Spleen (tissue), 11 donors: Measurements from ENCODE around the gene RSPO3. TPM values are rescaled to one million over a fixed set of nuclear protein-coding genes. Genes with fewer than 3 reads are reported as not detected.

ENCODE experiments used
- DNase-seq: peaks from one replicate; pipeline ENCODE4 v3.0.0-alpha.2; 2020
- H3K27ac ChIP-seq, 8 donors: fragments of 200-600 bp; sonication (generic) in 7 of 8; 1 replicate in 4 of 8; 2 replicates in 4 of 8; pipeline versions ENCODE4 v1.5.0 to v1.8.0; 2016 to 2021; ENCODE audit warnings: inconsistent platforms in 4 of 8, mild to moderate bottlenecking in 4 of 8, moderate library complexity in 1 of 8
- H3K27me3 ChIP-seq, 7 donors: fragments of 200-600 bp; sonication (generic) in 6 of 7; replicated peaks in 1 of 7; 1 replicate in 4 of 7; 2 replicates in 3 of 7; pipeline versions ENCODE4 v1.5.0 to v1.8.0; 2016 to 2021; ENCODE audit warnings: inconsistent platforms in 3 of 7, mild to moderate bottlenecking in 1 of 7
- H3K36me3 ChIP-seq, 6 donors: fragments of 200-600 bp; sonication (generic) in 5 of 6; 1 replicate in 4 of 6; 2 replicates in 2 of 6; pipeline versions ENCODE4 v1.5.0 to v1.8.0; 2016 to 2021; ENCODE audit warnings: inconsistent platforms in 2 of 6
- H3K4me1 ChIP-seq, 6 donors: fragments of 200-600 bp; sonication (generic) in 5 of 6; 1 replicate in 3 of 6; 2 replicates in 3 of 6; pipeline versions ENCODE4 v1.5.0 to v1.8.0; 2016 to 2021; ENCODE audit warnings: inconsistent platforms in 3 of 6
- H3K4me3 ChIP-seq, 8 donors: fragments of 200-600 bp; sonication (generic) in 7 of 8; 1 replicate in 4 of 8; 2 replicates in 4 of 8; pipeline versions ENCODE4 v1.5.0 to v1.8.0; 2016 to 2021; ENCODE audit warnings: inconsistent platforms in 4 of 8, mild to moderate bottlenecking in 4 of 8, moderate library complexity in 2 of 8
- H3K9me3 ChIP-seq, 8 donors: fragments of 200-600 bp; sonication (generic) in 7 of 8; 1 replicate in 4 of 8; 2 replicates in 4 of 8; pipeline versions ENCODE4 v1.5.0 to v1.8.0; 2016 to 2021; ENCODE audit warnings: inconsistent platforms in 4 of 8
- POLR2A ChIP-seq, 3 donors: fragments of 450-650 bp; IDR thresholded peaks; one replicate each; pipeline ENCODE4 v1.5.1; 2017; ENCODE audit warnings: antibody characterized with exemption in 3 of 3, mild to moderate bottlenecking in 1 of 3
- POLR2AphosphoS5 ChIP-seq, 3 donors: sonication (generic); formaldehyde crosslinking; IDR thresholded peaks; one replicate each; pipeline ENCODE4 v1.5.1; 2017; ENCODE audit warnings: antibody characterized with exemption in 3 of 3
- WGBS, 5 donors: extraction: QIAGEN DNeasy Blood & Tissue Kit in 3 of 5; methylation state at CpG; one replicate each; pipeline versions ENCODE4 v1.1.5 to v1.1.7; 2013 to 2018; 5-methylcytosine and 5-hydroxymethylcytosine counted together
- intact Hi-C: fragments of 100-400 bp; cut with DNase I; formaldehyde crosslinking; loops from one replicate; pipeline ENCODE4 v1.15.0; 2023; ENCODE audit warnings: low total_unique reads
- polyA plus RNA-seq, 3 donors: library from polyadenylated mRNA; stranded (reverse); fragments of 200-250 nt; gene quantifications; one replicate each; pipeline ENCODE4 v1.2.1, GENCODE V29; 2013
- total RNA-seq, 7 donors: library from RNA; depleted of rRNA in 3 of 7; stranded (reverse); fragments of >200 nt in 3 of 7; fragmentation: NEBNext Ultra II Directional in 4 of 7; extraction: Animal tissue kit (Norgen Biotek cat#: 25700) in 4 of 7; gene quantifications; one replicate each; pipeline versions ENCODE4 v1.1.0 to v1.2.1, GENCODE V29; 2016 to 2021
- TF ChIP-seq, protein P1 (sequence below), 11 experiments: fragments of 200-600 bp in 7 of 11; fragments of 450-650 bp in 4 of 11; sonication (generic) in 4 of 11; IDR thresholded peaks in 8 of 11; conservative IDR thresholded peaks in 3 of 11; 1 replicate in 7 of 11; 2 replicates in 4 of 11; pipeline versions ENCODE4 v1.4.0 to v1.8.0; 2016 to 2021; ENCODE audit warnings: antibody characterized with exemption in 11 of 11, inconsistent platforms in 4 of 11, mild to moderate bottlenecking in 1 of 11
- donor health status: healthy with polysubstance abuse.
- donor health status: DM: no; HTN: no; CAD: no; lungs with moderate emphysema.
- donor health status: DM: no; HTN: no; CAD: no.
- donor health status: Bipolar disorder and iron deficiency.
- donor health status: healthy.
- donor health status: DM: no; HTN: no; CAD: no.
- donor health status: DM: yes; HTN: yes; CAD: no.

The RSPO3 gene
- total and polyA plus RNA-seq, 10 donors: 0.65 to 8.2 (median 1.5) TPM; not detected in 1

DNA sequence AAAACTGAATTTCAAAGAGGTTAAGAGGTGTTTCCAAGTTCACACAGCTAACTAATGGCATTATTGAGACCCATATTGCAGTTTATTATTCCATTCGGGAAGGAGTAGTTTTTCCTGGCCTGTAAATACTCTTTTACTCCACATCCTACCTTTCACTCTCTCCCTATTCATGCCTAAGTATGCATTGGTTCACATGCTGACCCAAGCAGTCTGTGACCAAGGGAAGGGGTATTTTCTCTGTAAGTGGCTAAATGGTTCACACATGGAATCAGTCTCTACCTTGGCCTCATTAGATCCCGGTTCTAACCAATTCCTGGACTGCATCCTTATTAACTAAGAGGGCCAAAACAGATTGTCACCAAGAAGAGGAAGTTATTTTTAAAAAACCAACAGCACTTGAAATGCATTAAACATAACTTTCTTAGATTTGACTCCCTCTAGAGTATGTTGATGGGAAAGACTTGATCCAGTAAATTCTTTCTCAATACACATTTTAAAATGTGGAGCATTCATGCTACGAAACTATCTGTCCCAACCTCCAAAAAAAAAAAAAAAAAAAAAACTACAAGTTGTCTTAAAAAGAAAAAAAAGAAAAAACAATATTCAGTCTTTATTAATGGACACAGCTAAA, 17.8 kb upstream of the RSPO3 start:
- no peak for DNase-seq
- WGBS, 5 donors: 29 to 39% (median 32%) methylated on average over 3 of the region's 3 CpGs
- Histone ChIP-seq H3K36me3 (no peaks in the 10 kb centered on the region), H3K9me3 (no peaks in the 10 kb centered on the region), H3K4me1 (no peaks in the 10 kb centered on the region), H3K4me3 (no peak overlapping the region), H3K27ac (no peak overlapping the region), H3K27me3 (no peaks in the 10 kb centered on the region)
- TF ChIP-seq POLR2A (IDR thresholded peaks at IDR 0.05) (no peak), POLR2AphosphoS5 (IDR thresholded peaks at IDR 0.05) (no peak)
- TF ChIP-seq, protein P1, sequence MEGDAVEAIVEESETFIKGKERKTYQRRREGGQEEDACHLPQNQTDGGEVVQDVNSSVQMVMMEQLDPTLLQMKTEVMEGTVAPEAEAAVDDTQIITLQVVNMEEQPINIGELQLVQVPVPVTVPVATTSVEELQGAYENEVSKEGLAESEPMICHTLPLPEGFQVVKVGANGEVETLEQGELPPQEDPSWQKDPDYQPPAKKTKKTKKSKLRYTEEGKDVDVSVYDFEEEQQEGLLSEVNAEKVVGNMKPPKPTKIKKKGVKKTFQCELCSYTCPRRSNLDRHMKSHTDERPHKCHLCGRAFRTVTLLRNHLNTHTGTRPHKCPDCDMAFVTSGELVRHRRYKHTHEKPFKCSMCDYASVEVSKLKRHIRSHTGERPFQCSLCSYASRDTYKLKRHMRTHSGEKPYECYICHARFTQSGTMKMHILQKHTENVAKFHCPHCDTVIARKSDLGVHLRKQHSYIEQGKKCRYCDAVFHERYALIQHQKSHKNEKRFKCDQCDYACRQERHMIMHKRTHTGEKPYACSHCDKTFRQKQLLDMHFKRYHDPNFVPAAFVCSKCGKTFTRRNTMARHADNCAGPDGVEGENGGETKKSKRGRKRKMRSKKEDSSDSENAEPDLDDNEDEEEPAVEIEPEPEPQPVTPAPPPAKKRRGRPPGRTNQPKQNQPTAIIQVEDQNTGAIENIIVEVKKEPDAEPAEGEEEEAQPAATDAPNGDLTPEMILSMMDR (IDR thresholded peaks at IDR 0.05 in 8 of 11, conservative IDR thresholded peaks at IDR 0.05 in 3 of 11): no peak
- intact Hi-C loops: no loop called here

DNA sequence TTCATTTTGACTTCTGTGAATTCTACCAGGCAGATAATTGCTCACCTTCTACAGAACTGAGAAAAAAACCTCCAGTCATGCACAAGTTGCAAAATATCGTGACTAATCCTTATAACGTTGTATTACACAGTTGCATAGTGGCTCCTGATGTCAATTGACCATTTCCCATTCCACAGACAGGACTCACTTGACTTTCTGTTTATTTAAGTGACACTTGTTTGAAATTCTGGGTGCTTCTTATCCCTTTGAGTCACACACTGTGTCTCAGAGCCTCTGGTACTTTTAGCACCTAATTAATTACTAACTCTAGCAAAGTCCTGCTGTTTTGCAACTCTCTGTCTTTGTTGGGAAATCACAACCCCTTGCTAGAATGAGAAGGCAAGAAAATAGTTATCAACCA, 16.2 kb upstream of the RSPO3 start:
- no peak for DNase-seq
- Histone ChIP-seq H3K9me3 (no peaks in the 10 kb centered on the region), H3K36me3 (no peaks in the 10 kb centered on the region), H3K27ac (no peak overlapping the region), H3K4me1 (no peaks in the 10 kb centered on the region), H3K4me3 (no peak overlapping the region), H3K27me3 (peaks cover 0 to 4% (median 0%) of the 10 kb centered on the region in 7 donors)
- no peak for TF ChIP-seq POLR2AphosphoS5 (IDR thresholded peaks at IDR 0.05)
- no peak for TF ChIP-seq POLR2A (IDR thresholded peaks at IDR 0.05)
- TF ChIP-seq, protein P1 (IDR thresholded peaks at IDR 0.05 in 8 of 11, conservative IDR thresholded peaks at IDR 0.05 in 3 of 11): no peak
- intact Hi-C loops: no loop called here
- WGBS, 5 donors: 20 to 49% (median 42%) methylated on average over 2 of the region's 2 CpGs

DNA sequence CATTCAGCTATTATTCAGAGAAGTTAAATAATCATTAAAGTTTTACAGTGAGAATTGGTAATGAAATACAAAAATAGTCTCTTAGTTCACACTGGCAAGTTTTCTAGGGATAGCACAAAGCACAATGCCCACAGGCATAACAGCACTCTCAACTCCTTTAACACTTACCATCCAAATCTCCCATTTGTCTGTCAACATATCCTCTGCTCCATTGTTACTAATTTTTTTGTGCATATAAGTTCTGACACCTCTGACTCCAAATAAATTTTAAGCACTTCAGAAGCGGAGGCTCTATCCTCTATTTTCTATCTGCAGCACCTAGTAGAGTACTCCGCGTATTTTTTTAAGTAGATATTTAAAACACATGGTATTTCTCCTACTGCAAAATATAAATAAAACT, 15.6 kb upstream of the RSPO3 start:
- 90 to 97% (median 94%) methylated on average over 3 of the region's 3 CpGs for WGBS, 5 donors
- no peak for TF ChIP-seq POLR2A (IDR thresholded peaks at IDR 0.05)
- no peak for TF ChIP-seq POLR2AphosphoS5 (IDR thresholded peaks at IDR 0.05)
- TF ChIP-seq, protein P1 (IDR thresholded peaks at IDR 0.05 in 8 of 11, conservative IDR thresholded peaks at IDR 0.05 in 3 of 11): no peak
- intact Hi-C loops: no loop called here
- peaks cover 0 to 8% (median 0%) of the 10 kb centered on the region in 7 donors for H3K27me3 ChIP-seq
- H3K9me3 ChIP-seq: no peaks in the 10 kb centered on the region
- no peaks in the 10 kb centered on the region for H3K4me1 ChIP-seq
- no peak overlapping the region for H3K4me3 ChIP-seq
- no peaks in the 10 kb centered on the region for H3K36me3 ChIP-seq
- no peak overlapping the region for H3K27ac ChIP-seq
- no peak for DNase-seq

DNA sequence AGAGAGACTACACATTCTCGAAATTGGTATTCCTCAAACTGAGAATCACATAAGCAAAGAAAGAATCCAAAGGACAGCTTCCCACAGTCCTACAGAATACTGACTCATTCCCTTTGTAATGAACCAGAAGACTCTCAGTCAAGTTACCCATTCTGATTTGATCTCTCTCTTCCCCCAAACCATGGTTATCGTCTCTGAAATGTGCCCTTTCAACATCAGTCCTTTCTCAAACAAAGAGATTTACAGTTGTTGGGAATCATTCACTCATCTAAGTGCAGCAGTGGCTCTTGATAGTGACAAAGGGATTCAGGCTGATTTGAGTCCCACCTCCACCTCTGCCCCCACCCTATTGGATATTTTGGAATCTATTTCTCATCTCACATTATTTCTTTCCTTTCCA, 15.0 kb upstream of the RSPO3 start:
- peaks cover 0 to 8% (median 0%) of the 10 kb centered on the region in 7 donors for H3K27me3 ChIP-seq
- no peak for DNase-seq
- H3K27ac ChIP-seq: no peak overlapping the region
- WGBS, 5 donors: 52 to 70% (median 65%) methylated on average over 2 of the region's 2 CpGs
- TF ChIP-seq POLR2A (IDR thresholded peaks at IDR 0.05): no peak
- TF ChIP-seq, protein P1 (IDR thresholded peaks at IDR 0.05 in 8 of 11, conservative IDR thresholded peaks at IDR 0.05 in 3 of 11): no peak
- TF ChIP-seq POLR2AphosphoS5 (IDR thresholded peaks at IDR 0.05): no peak
- H3K4me3 ChIP-seq: no peak overlapping the region
- no peaks in the 10 kb centered on the region for H3K4me1 ChIP-seq
- no peaks in the 10 kb centered on the region for H3K9me3 ChIP-seq
- H3K36me3 ChIP-seq: no peaks in the 10 kb centered on the region
- intact Hi-C loops: no loop called here
